ENCODE data around the gene ADAM33.

The ADAM33 gene

GRCh38 chr20:3686867-3687321 lies 5.1 kb upstream of the ADAM33 start:
- no peak for DNase-seq (ENCODE audit: low read depth in 2 of 2)

- no peak for DNase-seq (ENCODE audit: low read depth in 2 of 2)
Measured at GRCh38 chr20:3686421-3686820, 4.6 kb upstream of the ADAM33 start.

GRCh38 chr20:3685341-3685740 lies 3.5 kb upstream of the ADAM33 start:
- DNase-seq (ENCODE audit: low read depth in 2 of 2): no peak

GRCh38 chr20:3681352-3681930 lies 369 bp downstream of the ADAM33 start:
- DNase-seq (ENCODE audit: low read depth in 2 of 2): no peak

- DNase-seq (ENCODE audit: low read depth in 2 of 2): no peak
Measured at GRCh38 chr20:3680701-3681351, 984 bp downstream of the ADAM33 start.

GRCh38 chr20:3679749-3680700 lies 1.8 kb downstream of the ADAM33 start:
- DNase-seq (ENCODE audit: low read depth in 2 of 2): no peak

GRCh38 chr20:3678856-3679720 lies 2.7 kb downstream of the ADAM33 start:
- DNase-seq (ENCODE audit: low read depth in 2 of 2): no peak

- DNase-seq (ENCODE audit: low read depth in 2 of 2): no peak
Measured at GRCh38 chr20:3678198-3678597, 3.6 kb downstream of the ADAM33 start.

GRCh38 chr20:3677733-3678132 lies 4.1 kb downstream of the ADAM33 start:
- DNase-seq (ENCODE audit: low read depth in 2 of 2): no peak

GRCh38 chr20:3674995-3675900 lies 6.6 kb downstream of the ADAM33 start:
- DNase-seq (ENCODE audit: low read depth in 2 of 2): no peak

GRCh38 chr20:3674447-3674846 lies 7.4 kb downstream of the ADAM33 start:
- no peak for DNase-seq (ENCODE audit: low read depth in 2 of 2)

GRCh38 chr20:3673221-3674070 lies 8.4 kb downstream of the ADAM33 start:
- DNase-seq (ENCODE audit: low read depth in 2 of 2): no peak

GRCh38 chr20:3672547-3673171 lies 9.2 kb downstream of the ADAM33 start:
- no peak for DNase-seq (ENCODE audit: low read depth in 2 of 2)

- no peak for DNase-seq (ENCODE audit: low read depth in 2 of 2)
Measured at GRCh38 chr20:3671986-3672546, 9.7 kb downstream of the ADAM33 start.

- DNase-seq (ENCODE audit: low read depth in 2 of 2): no peak
Measured at GRCh38 chr20:3670945-3671344, 10.9 kb downstream of the ADAM33 start.

- DNase-seq (ENCODE audit: low read depth in 2 of 2): no peak
Measured at GRCh38 chr20:3670511-3670910, 11.3 kb downstream of the ADAM33 start.

GRCh38 chr20:3669710-3670367 lies 12.0 kb downstream of the ADAM33 start:
- no peak for DNase-seq (ENCODE audit: low read depth in 2 of 2)

- no peak for DNase-seq (ENCODE audit: low read depth in 2 of 2)
Measured at GRCh38 chr20:3667434-3668037, 14.3 kb downstream of the ADAM33 start.
